ENCODE results near the gene PPID. TPM values are rescaled to one million over a fixed set of nuclear protein-coding genes. Genes with fewer than 3 reads are reported as not detected.
A peak's percentile ranks its signal among the peaks of the same experiment; 100 is the strongest.
"Not testable (repeated sequence)": the region's sequence is repeated elsewhere in the genome, so short reads cannot be mapped to it uniquely, and the experiment has no call there.

The PPID gene
- polyA plus RNA-seq, 6 donors from 2014 or later: 30.5 to 49.0 (median 46.0) TPM

GRCh38 chr4:158722291-158722916 lies 792 bp downstream of the PPID start:
- H3K27me3 Mint-ChIP-seq: peaks cover 12 to 13% (median 13%) of the 10 kb centered on the region in 3 donors
- no peak for DNase-seq
- H3K4me1 Mint-ChIP-seq: peaks cover 14 to 33% (median 26%) of the 10 kb centered on the region in 3 donors
- H3K9me3 Mint-ChIP-seq: no peaks in the 10 kb centered on the region
- H3K4me3 Mint-ChIP-seq: peak overlapping the region; percentile 91 to 100 (median 98)
- peaks cover 19 to 24% of the 10 kb centered on the region in 2 donors for H3K36me3 Mint-ChIP-seq
- no peak for ATAC-seq (ENCODE audit: low read depth in 2 of 2)
- peak overlapping the region; percentile 66 to 99 (median 95) for H3K27ac Mint-ChIP-seq

- DNase-seq (no peak), ATAC-seq (ENCODE audit: low read depth in 2 of 2) (no peak)
- Mint-ChIP-seq H3K27ac (peak overlapping the region in 2 of 6 donors; percentile 95 to 99), H3K4me3 (peak overlapping the region in 7 of 8 donors; percentile 5 to 99 (median 96)), H3K27me3 (peaks cover 7 to 9% (median 8%) of the 10 kb centered on the region in 3 donors), H3K4me1 (peaks cover 14 to 33% (median 26%) of the 10 kb centered on the region in 3 donors), H3K9me3 (no peaks in the 10 kb centered on the region), H3K36me3 (peaks cover 19 to 31% of the 10 kb centered on the region in 2 donors)
Measured at GRCh38 chr4:158721680-158722079, 1.5 kb downstream of the PPID start.

- Mint-ChIP-seq H3K27ac (no peak overlapping the region), H3K4me1 (peaks cover 0 to 4% (median under 1%) of the 10 kb centered on the region in 3 donors), H3K4me3 (no peak overlapping the region), H3K36me3 (peaks cover 35 to 47% of the 10 kb centered on the region in 2 donors), H3K9me3 (no peaks in the 10 kb centered on the region), H3K27me3 (no peaks in the 10 kb centered on the region)
- no peak for DNase-seq
- no peak for ATAC-seq (ENCODE audit: low read depth in 2 of 2)
Measured at GRCh38 chr4:158715802-158716201, 7.4 kb downstream of the PPID start.

- Mint-ChIP-seq H3K4me1 (peaks cover 0 to 4% (median 0%) of the 10 kb centered on the region in 3 donors), H3K9me3 (no peaks in the 10 kb centered on the region), H3K27ac (no peak overlapping the region), H3K4me3 (no peak overlapping the region), H3K27me3 (no peaks in the 10 kb centered on the region), H3K36me3 (peaks cover 39 to 50% of the 10 kb centered on the region in 2 donors)
- DNase-seq: no peak
- ATAC-seq (ENCODE audit: low read depth in 2 of 2): no peak
Measured at GRCh38 chr4:158714937-158715336, 8.3 kb downstream of the PPID start.

GRCh38 chr4:158712622-158713021 lies 10.6 kb downstream of the PPID start:
- H3K36me3 Mint-ChIP-seq: peaks cover 31 to 36% of the 10 kb centered on the region in 2 donors
- not testable (repeated sequence) for H3K27ac Mint-ChIP-seq; H3K27me3 Mint-ChIP-seq; H3K4me1 Mint-ChIP-seq; ATAC-seq (ENCODE audit: low read depth in 2 of 2); H3K9me3 Mint-ChIP-seq; DNase-seq; H3K4me3 Mint-ChIP-seq

- Mint-ChIP-seq H3K9me3 (no peaks in the 10 kb centered on the region), H3K27me3 (no peaks in the 10 kb centered on the region), H3K4me1 (no peaks in the 10 kb centered on the region), H3K36me3 (peaks cover 36% of the 10 kb centered on the region in 2 donors), H3K4me3 (no peak overlapping the region), H3K27ac (no peak overlapping the region)
- ATAC-seq (ENCODE audit: low read depth in 2 of 2): no peak
- no peak for DNase-seq
Measured at GRCh38 chr4:158710814-158711213, 12.4 kb downstream of the PPID start.

- Mint-ChIP-seq H3K27ac (no peak overlapping the region), H3K9me3 (no peaks in the 10 kb centered on the region), H3K4me3 (no peak overlapping the region), H3K27me3 (no peaks in the 10 kb centered on the region), H3K4me1 (no peaks in the 10 kb centered on the region), H3K36me3 (peaks cover 6 to 17% of the 10 kb centered on the region in 2 donors)
- DNase-seq: no peak
- no peak for ATAC-seq (ENCODE audit: low read depth in 2 of 2)
Measured at GRCh38 chr4:158704274-158704673, 18.9 kb downstream of the PPID start.

GRCh38 chr4:158688813-158689212 lies 34.4 kb downstream of the PPID start:
- ATAC-seq (ENCODE audit: low read depth in 2 of 2) (no peak), DNase-seq (no peak)
- Mint-ChIP-seq H3K4me1 (no peaks in the 10 kb centered on the region), H3K27me3 (no peaks in the 10 kb centered on the region), H3K36me3 (peaks cover 9 to 17% of the 10 kb centered on the region in 2 donors), H3K4me3 (no peak overlapping the region), H3K9me3 (no peaks in the 10 kb centered on the region), H3K27ac (no peak overlapping the region)

- Mint-ChIP-seq H3K4me3 (no peak overlapping the region), H3K9me3 (no peaks in the 10 kb centered on the region), H3K4me1 (no peaks in the 10 kb centered on the region), H3K27ac (no peak overlapping the region), H3K27me3 (no peaks in the 10 kb centered on the region), H3K36me3 (peaks cover 9 to 13% of the 10 kb centered on the region in 2 donors)
- no peak for ATAC-seq (ENCODE audit: low read depth in 2 of 2)
- no peak for DNase-seq
Measured at GRCh38 chr4:158682066-158682465, 41.1 kb downstream of the PPID start.

- Mint-ChIP-seq H3K9me3 (no peaks in the 10 kb centered on the region), H3K27me3 (no peaks in the 10 kb centered on the region), H3K4me1 (no peaks in the 10 kb centered on the region), H3K27ac (no peak overlapping the region), H3K4me3 (no peak overlapping the region), H3K36me3 (peaks cover 9 to 12% of the 10 kb centered on the region in 2 donors)
- ATAC-seq (ENCODE audit: low read depth in 2 of 2): no peak
- DNase-seq: no peak
Measured at GRCh38 chr4:158681629-158682028, 41.6 kb downstream of the PPID start.

GRCh38 chr4:158678767-158679166 lies 44.4 kb downstream of the PPID start:
- Mint-ChIP-seq H3K27ac (no peak overlapping the region), H3K4me3 (no peak overlapping the region), H3K27me3 (no peaks in the 10 kb centered on the region), H3K4me1 (no peaks in the 10 kb centered on the region), H3K36me3 (no peaks in the 10 kb centered on the region), H3K9me3 (no peaks in the 10 kb centered on the region)
- ATAC-seq (ENCODE audit: low read depth in 2 of 2): no peak
- no peak for DNase-seq

GRCh38 chr4:158676076-158676475 lies 47.1 kb downstream of the PPID start:
- no peak for DNase-seq

GRCh38 chr4:158673633-158674032 lies 49.6 kb downstream of the PPID start:
- DNase-seq (no peak), ATAC-seq (ENCODE audit: low read depth in 2 of 2) (no peak)
- Mint-ChIP-seq H3K4me1 (peaks cover 10 to 23% (median 14%) of the 10 kb centered on the region in 3 donors), H3K9me3 (no peaks in the 10 kb centered on the region), H3K4me3 (peak overlapping the region in 3 of 8 donors; percentile 9 to 63 (median 32)), H3K36me3 (no peaks in the 10 kb centered on the region), H3K27ac (peak overlapping the region in 1 of 6 donors; percentile 14), H3K27me3 (no peaks in the 10 kb centered on the region)

More at GRCh38 chr4:158676076-158676475, 47.1 kb downstream of the PPID start:
- no peak overlapping the region for H3K4me3 Mint-ChIP-seq
- no peaks in the 10 kb centered on the region for H3K36me3 Mint-ChIP-seq
- no peaks in the 10 kb centered on the region for H3K9me3 Mint-ChIP-seq
- H3K27ac Mint-ChIP-seq: no peak overlapping the region
- H3K4me1 Mint-ChIP-seq: peaks cover 4 to 14% (median 8%) of the 10 kb centered on the region in 3 donors
- ATAC-seq (ENCODE audit: low read depth in 2 of 2): no peak
- no peaks in the 10 kb centered on the region for H3K27me3 Mint-ChIP-seq

Data from naive B cell (primary cell).